Stimulated activated CD4-positive, alpha-beta T cell treated with anti-CD3 and anti-CD28 coated beads, Interleukin-4, amount 100 ng/mL, for 1 hour (primary cell): ENCODE data around the gene BRD9.
"Not testable (repeated sequence)": the region's sequence is repeated elsewhere in the genome, so short reads cannot be mapped to it uniquely, and the experiment has no call there.

Experiments
- DNase-seq: peaks from one replicate; pipeline ENCODE4 v3.0.0-alpha.2; 2020

Gene BRD9

GRCh38 chr5:922436-923280 is 30.1 kb upstream of the BRD9 start:
- no peak for DNase-seq

GRCh38 chr5:921456-922435 is 29.1 kb upstream of the BRD9 start:
- DNase-seq, result no peak

- no peak for DNase-seq
Measured at GRCh38 chr5:920321-920720, 27.7 kb upstream of the BRD9 start.

DNA sequence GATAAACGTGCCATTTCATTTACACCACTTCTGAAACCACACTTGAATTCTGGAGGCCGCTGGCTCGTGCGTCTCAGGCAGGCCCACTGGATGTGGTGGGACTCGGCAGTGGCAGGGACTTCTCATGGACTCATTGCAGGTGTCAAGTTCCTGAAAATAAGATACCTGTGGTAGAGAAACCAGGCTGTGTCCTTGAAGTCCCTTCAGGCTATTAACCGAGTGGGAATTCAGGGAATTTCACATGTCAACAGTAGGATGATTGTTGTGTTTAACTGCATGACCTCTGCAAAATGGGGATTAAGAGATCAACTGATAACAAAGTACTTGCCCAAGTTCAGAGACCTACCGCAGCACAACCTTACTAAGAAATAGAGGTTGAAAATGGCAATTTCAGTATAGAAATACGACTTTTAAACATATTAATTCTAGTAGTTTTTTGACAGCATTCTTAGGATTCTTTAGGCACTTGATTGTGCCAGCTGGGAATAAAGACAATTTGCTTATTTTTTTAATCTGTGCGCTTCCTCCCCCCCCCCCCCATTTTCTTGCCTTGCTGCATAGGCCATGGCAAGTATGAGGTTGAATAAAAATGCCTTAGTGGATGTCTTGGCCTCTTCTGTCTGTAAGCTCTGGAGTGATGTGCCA is 26.9 kb upstream of the BRD9 start:
- no peak for DNase-seq

DNA sequence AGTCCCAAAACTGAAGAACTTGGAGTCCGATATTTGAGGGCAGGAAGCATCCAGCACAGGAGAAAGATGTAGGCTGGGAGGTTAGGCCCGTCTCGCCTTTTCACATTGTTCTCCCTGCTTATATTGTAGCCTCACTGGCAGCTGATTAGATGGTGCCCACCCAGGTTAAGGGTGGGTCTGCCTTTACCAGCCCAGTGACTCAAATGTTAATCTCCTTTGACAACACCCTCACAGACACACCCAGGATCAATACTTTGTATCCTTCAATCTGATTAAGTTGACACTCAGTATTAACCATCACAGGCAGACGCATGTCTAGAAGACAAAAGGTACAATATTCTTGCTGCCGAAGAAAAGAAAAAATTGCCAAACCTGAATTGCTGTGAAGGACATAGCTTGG is 26.1 kb upstream of the BRD9 start:
- not testable (repeated sequence) for DNase-seq

DNA sequence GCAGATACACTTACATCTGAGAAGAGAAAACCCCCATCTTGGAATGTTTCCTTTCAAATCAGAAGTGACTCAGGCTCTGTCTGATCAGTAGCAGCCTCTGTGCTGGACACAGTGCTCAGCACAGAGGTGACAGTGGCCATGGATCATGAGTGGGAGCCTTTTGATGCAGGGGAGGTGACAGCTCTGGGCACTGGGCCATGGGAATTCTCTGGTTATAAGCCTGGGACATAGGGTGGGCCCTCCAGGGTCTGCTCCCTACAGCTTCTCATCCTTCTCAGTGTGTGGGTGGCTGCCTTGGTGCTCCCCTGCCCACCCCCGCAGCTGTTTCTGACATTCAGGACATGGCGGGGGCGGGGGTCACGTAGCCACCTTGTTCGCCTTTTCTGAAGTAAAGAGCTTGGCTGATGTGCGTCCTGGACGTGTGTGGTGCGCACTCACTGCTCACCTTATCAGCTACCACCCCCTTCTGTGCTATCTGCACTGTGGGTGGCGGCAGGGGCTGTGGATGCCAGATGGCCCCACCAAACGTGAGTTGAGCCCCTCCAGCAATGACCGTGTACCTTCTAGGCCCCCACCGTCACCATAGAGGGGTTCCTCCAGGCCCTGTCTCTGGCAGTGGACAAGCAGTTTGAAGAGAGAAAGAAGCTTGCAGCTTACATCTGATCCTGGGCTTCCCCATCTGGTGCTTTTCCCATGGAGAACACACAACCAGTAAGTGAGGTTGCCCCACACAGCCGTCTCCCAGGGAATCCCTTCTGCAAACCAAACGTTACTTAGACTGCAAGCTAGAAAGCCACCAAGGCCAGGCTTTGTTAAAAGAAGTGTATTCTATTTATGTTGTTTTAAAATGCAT is 24.1 kb upstream of the BRD9 start:
- no peak for DNase-seq

GRCh38 chr5:915946-916345 is 23.3 kb upstream of the BRD9 start:
- no peak for DNase-seq

DNA sequence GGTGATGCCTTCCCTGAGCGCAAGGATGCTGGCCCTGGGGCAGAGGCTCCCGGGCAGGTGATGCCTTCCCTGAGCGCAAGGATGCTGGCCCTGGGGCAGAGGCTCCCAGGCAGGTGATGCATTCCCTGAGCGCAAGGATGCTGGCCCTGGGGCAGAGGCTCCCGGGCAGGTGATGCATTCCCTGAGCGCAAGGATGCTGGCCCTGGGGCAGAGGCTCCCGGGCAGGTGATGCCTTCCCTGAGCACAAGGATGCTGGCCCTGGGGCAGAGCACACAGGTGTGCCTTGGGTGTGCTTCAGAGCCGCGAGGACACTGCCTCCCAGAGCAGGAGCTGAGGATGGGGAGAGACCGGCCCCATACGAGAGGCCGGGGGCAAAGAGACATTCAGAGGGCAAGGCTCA is 22.7 kb upstream of the BRD9 start:
- DNase-seq, result not testable (repeated sequence)

DNA sequence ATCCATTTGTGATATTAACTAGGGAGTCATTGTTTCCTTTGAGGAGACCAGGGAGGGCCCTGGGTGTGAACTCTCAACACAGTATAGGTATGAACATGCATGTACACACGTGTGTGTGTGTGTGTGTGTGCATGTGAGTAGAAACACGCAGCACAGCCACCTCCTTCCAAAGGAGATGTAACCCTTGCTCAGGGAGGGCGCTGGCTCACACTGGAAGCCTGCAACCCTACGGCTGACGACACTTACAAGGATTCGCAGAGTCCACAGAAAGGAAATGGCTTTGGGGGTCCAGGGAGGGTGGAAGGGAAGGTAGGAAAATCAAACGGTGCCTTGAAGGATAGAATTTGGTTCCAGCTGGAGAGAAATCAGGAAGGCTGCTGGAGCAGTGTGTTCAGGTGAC is 22.0 kb upstream of the BRD9 start:
- no peak for DNase-seq

DNA sequence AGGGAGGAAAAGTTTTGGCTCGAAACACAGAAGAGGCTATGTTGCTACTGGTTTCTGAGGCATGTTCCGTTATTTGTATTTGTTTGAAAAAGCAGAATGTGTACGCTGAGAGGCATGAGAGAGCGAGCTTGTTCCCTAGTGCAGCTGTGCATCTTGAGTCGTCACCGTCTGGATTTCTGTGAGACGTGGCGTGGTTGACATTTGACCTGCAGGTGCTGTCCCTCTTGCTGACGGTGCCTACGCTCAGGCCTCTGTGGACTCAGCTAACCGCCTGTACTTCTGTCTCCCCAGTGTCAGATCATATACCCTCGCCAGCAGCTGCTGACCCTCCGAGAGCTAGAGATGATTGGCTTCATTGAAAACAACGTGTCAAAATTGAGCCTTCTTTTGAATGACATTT is 21.6 kb upstream of the BRD9 start:
- no peak for DNase-seq

- peak; percentile 61 for DNase-seq
Measured at GRCh38 chr5:912280-913091, 19.9 kb upstream of the BRD9 start.

- no peak for DNase-seq
Measured at GRCh38 chr5:911601-912000, 19.0 kb upstream of the BRD9 start.

GRCh38 chr5:910769-911160 is 18.2 kb upstream of the BRD9 start:
- DNase-seq, result no peak

- DNase-seq, result no peak
Measured at GRCh38 chr5:909994-910768, 17.6 kb upstream of the BRD9 start.

DNA sequence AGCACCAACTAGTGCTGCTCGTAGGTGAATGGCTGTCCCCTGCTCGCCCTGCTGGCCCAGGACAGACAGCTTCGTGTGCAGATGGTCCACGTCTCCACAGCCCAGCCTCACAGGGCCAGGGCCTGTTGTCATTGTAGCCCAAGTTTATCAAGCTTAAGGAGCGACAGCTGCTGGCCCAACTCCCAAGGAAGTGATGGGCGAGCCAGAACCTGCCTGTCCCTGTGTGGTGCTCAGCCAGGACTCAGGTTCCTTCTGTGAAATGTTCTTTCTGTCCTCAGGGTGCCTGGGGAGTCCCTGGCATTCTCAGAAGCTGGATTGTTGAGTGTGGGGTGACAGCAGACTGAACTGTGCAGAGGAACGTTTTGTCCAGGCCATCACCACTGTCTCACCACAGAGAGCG is 16.5 kb upstream of the BRD9 start:
- no peak for DNase-seq

GRCh38 chr5:908172-908571 is 15.6 kb upstream of the BRD9 start:
- DNase-seq, result no peak

DNA sequence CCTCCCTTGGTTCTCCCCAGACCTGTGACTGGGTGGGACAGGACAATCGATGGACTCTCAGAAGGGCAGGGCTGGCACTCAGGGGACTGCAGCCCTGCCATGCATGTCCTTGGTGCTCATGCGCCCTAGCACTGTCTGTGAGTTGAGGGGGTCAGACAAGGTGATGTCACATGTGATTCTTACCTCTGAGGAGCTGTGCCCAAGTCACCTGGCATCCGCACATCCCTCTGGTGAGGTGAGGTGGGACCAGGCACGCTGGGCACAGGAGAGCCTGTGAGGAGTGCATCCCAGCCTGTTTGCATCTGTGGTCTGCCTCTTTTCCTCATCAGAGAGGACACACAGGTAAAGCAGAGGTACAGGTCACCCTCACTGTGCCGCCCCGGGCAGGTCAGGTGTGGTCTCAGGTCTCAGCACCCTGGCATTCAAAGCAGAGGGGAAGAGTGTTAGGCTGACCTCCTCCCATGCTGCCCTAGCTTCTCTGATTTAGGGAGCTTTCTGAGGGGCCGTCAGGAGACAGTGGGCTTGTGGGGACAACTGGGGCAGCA is 14.8 kb upstream of the BRD9 start:
- no peak for DNase-seq

DNA sequence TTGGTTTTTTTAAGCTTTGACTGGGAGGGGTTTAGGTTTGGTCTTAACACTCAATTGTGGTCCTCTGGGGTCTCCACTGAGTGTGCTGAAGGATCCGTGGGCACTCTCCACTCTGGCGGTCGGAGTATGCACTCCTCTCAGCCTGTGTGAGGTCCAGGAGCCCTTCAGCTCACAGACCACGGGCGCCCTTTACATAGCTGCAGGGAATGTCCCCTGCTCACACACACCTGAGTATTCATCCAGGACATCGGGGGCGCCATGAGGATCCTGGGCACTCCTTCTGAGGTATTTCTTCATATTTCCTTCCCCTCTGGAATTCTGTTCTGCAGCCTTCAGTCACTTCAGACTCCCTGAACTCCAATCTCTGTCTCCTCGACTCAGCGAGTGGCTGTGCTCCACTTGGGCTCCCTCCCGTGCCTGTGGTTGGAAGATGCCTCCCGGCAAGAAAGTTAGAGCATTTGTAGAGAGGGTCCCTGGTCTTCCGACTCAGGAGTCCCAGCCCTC is 12.6 kb upstream of the BRD9 start:
- no peak for DNase-seq

GRCh38 chr5:903756-904096 is 11.1 kb upstream of the BRD9 start:
- no peak for DNase-seq
